Daoy (cell line): Measurements from ENCODE around the gene KHDC4. TPM values are rescaled to one million over a fixed set of nuclear protein-coding genes. Genes with fewer than 3 reads are reported as not detected.
"Not testable (repeated sequence)": the region's sequence is repeated elsewhere in the genome, so short reads cannot be mapped to it uniquely, and the experiment has no call there.

Source experiments
- DNase-seq: peaks from one replicate; pipeline ENCODE4 v3.0.0-alpha.2; 2015; ENCODE audit warnings: low read depth
- total RNA-seq: library from RNA; depleted of rRNA; stranded (reverse); fragments of >200 nt; shearing (Covaris generic); gene quantifications from 2 replicates; pipeline ENCODE4 v1.2.3, GENCODE V29; 2014

The KHDC4 gene
- total RNA-seq, 1 experiment from 2014 or later, result 58.2 TPM

DNA sequence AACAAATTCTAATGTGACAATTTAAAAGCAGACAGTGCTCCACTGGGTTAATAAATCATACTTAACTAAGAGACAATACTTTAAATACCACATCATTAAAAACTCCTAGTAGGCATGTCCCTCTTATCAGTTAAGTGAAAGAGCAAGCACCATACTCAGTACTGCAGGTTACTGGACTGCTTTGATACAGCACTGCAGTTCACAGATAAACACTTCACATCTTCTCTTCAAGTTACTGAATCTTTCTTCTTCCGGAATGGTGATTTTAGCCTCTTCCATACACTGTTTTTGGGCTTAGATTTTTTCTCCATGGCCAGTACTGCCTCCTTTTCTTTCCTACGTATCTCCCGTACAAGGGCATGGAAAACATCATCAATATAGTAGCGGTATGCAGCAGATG, 34.1 kb downstream of the KHDC4 start:
- no peak for DNase-seq

DNA sequence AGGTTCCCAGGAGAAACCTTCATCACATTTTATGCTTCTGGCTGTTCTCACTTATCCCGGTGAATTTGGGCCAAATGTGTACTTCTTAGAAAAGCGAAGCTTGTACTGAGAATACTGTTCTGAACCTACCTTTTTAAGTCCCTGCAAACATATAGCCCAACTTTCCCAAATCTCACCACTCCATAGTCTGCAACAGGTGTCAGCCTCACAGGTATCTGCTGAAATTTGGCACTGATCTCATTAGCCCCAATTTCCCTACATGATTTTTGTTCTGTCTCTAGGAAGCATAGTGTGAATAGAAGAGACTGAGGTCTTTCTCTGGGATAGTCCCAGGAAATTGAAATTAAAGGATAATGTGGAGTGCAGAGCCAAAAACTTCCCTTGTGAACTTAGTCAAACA, 34.5 kb downstream of the KHDC4 start:
- DNase-seq, result no peak

- no peak for DNase-seq
These were observed 35.3 kb downstream of the KHDC4 start for GRCh38 chr1:155898888-155899287.

DNA sequence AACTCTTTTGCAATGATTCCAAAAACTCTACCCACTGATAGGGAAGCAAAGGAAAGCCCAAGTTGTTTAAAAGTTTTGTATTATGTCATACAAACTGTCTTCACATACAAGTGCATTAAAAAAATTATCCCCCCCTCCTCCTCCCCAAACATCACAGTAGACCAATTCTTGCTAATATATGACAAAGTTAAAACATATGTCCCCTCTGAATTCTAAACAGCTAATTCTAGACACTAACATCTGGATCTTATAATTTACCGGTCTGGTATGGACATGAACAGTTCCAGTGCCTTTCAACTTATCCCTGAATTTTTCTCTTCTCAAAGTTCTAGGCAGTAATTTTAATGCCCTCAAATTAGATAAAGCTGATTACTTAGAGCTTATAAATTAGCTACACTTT, 36.5 kb downstream of the KHDC4 start:
- no peak for DNase-seq

DNA sequence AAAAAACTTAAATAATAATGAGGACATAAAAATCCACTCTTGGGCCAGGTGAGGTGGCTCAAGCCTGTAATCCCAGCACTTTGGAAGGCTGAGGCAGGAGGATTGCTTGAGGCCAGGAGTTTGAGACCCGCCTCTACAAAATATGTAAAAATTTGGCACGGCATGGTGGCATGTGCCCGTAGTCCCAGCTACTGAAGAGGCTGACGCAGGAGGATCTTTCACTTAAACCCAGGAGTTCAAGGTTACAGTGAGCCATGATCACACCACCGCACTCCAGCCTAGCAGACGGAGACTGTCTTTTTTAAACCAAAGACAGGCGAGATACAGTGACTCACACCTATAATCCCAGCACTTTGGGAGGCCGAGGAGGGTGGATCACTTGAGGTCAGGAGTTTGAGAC, 37.7 kb downstream of the KHDC4 start:
- DNase-seq, result not testable (repeated sequence)

GRCh38 chr1:155895617-155896016, 38.6 kb downstream of the KHDC4 start:
- not testable (repeated sequence) for DNase-seq

DNA sequence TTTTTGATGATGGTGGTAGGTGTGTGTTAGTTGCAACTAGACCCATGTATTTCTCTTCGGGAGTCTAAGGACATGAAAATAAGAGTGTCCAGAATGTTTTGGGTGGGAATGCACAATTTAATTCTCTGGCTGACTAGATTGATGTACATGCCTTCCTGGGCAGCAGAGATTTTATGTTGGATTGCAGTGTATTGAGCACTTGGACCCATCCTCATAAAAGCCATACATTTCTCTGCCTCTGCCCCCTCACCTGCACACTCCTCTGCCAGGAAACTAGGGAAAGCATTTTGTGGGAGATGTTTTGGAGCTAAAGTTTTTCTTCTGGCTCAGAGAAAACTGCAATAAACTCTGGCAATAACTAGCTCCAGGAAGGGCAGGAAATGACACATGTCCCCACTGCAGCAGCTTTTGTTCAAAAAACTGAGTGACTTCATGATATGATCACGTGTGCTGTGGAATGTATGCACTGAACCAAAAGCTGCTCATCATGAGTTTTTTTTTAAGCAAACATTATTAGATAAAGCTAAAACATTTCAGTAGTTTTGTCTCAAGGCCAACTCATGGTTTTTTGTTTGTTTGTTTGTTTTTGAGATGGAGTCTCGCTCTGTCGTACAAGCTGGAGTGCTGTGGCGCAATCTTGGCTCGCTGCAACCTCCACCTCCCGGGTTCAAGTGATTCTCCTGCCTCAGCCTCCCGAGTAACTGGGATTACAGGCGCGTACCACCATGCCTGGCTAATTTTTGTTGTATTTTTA, 40.6 kb downstream of the KHDC4 start:
- peak; percentile 85 for DNase-seq

- DNase-seq, result peak; percentile 80
These were observed 41.4 kb downstream of the KHDC4 start for GRCh38 chr1:155892796-155893195.

GRCh38 chr1:155890251-155890650, 44.0 kb downstream of the KHDC4 start:
- DNase-seq, result no peak

- DNase-seq, result no peak
These were observed 44.6 kb downstream of the KHDC4 start for GRCh38 chr1:155889566-155889965.

GRCh38 chr1:155888481-155888880, 45.7 kb downstream of the KHDC4 start:
- no peak for DNase-seq

- no peak for DNase-seq
These were observed 49.2 kb downstream of the KHDC4 start for GRCh38 chr1:155884982-155885381.

- no peak for DNase-seq
These were observed 49.9 kb downstream of the KHDC4 start for GRCh38 chr1:155884031-155884960.

GRCh38 chr1:155882766-155883165, 51.4 kb downstream of the KHDC4 start:
- DNase-seq, result no peak

DNA sequence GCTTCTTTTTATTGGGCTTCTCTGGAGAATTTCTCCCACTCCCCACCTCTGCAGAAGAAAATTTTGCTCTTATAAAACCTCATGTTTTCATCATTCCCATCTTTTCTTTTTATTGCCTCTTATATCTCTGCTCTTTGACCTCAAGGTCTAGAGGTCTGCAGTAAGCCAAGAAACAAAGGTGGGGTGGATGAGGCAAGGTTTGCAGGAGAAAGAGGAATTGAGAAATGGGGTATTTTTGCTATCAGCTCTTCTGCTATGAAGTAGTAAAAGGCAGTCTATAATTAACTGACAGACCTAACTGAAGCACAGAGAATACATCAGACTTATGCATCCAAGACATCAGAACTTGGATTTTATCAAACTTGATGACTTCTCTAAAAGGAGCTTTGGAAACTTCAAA, 52.0 kb downstream of the KHDC4 start:
- DNase-seq, result no peak

- no peak for DNase-seq
These were observed 53.3 kb downstream of the KHDC4 start for GRCh38 chr1:155880950-155881349.

DNA sequence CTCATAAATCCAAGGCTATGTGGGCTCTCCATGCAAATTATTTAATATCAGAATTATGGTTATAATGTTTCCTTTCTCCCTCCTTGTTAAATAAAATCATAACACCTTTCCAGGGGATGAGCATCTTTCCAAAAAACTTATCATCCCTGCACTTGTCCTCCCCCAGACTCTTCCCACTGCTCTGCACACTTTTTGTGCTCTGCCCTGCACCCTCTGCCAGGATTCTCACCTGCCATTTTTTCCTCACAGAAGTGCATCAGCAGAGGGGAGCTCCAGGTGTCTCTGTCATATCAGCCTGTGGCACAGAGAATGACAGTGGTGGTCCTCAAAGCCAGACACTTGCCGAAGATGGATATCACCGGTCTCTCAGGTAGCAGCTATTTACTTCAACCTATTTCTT, 54.0 kb downstream of the KHDC4 start:
- no peak for DNase-seq

DNA sequence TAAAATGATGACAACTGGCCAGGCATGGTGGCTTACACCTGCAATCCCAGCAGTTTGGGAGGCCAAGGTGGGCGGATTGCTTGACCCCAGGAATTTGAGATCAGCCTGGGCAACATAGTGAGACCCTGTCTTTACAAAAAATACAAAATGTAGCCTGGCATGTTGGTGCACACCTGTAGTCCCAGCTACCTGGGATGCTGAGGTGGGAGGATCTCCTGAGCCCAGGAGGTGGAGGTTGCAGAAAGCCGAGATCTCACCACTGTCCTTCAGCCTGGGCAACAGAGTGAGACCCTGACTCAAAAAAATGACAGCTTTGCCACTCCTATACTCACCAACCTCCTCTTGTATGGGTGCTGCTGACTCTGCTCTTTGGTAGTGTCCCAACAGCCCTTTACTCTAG, 56.3 kb downstream of the KHDC4 start:
- no peak for DNase-seq

DNA sequence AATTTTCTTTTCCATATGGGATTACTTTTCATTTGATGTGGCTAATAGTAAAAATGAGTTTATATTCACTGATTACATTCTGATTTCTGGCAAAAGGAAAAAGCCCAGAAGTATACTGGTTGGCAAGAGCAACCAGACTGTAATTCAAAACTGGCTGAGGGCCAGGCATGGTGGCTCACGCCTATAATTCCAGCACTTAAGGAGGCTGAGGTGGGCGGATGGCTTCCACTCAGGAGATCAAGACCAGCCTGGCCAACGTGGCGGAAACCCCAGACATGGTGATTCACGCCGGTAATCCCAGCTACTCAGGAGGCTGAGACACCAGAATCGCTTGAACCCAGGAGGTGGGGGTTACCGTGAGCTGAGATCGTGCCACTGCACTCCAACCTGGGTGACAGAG, 60.4 kb downstream of the KHDC4 start:
- DNase-seq, result peak; percentile 79

- no peak for DNase-seq
These were observed 61.7 kb downstream of the KHDC4 start for GRCh38 chr1:155872527-155872926.

DNA sequence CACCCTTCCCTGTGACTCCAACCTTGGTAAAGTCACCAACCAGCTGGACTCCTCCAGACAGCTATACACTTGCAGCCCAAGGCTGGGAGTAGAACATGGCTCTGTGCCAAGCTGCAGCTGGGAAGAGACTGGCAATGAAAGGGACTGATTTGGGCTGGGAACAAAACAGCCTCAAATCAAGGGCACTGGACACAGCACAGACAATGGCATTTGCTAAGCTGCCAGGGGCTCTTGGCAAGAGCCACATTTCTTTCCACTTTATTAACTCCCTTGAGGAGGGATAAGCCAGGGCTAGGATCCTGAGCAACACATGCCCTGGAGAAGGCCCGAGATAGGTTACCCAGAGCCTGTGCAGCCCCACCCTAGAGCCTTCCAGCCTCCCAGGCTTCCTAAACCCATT, 62.8 kb downstream of the KHDC4 start:
- peak; percentile 21 for DNase-seq

- no peak for DNase-seq
These were observed 66.4 kb downstream of the KHDC4 start for GRCh38 chr1:155867766-155868165.

GRCh38 chr1:155864393-155864792, 69.8 kb downstream of the KHDC4 start:
- DNase-seq, result no peak
